Stimulated activated CD8-positive, alpha-beta memory T cell treated with anti-CD3 and anti-CD28 coated beads, Interleukin-7, amount 100 ng/mL, for 1 hour (primary cell): ENCODE results near the gene HSPD1.

ENCODE experiments used
- DNase-seq, 2 donors: peaks; one replicate each; pipeline ENCODE4 v3.0.0-alpha.2; 2020; ENCODE audit warnings: low read depth in 2 of 2

Gene HSPD1

GRCh38 chr2:197499594-197500502 lies at the start of gene HSPD1, which contains the start of gene HSPE1:
HSPD1 (minus strand) TSS chr2:197499840; CDS start chr2:197498848, 992 bp downstream.
HSPE1 (plus strand) TSS chr2:197500379; CDS start chr2:197500437, 58 bp downstream.
- peak; percentile 93 to 95 for DNase-seq

DNA sequence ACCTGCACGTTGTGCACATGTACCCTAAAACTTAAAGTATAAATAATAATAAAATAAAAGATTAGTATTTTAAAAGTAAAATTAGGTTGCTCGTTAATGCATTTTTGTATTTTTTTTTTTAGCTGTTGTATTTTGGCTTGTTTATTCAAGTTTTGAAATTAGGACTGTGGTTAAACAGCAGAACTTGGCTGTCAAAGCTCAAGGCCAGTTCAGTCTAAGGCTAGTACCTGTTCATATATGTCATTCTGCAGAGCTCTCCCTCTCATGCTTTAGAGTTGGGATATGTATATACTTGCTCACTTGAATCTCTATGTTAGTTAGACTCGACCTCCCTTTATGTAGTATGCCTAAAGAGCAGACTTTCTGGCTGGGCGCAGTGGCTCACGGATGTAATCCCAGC lies 48.9 kb upstream of the HSPD1 start:
- DNase-seq = no peak

- no peak for DNase-seq
Measured at GRCh38 chr2:197547163-197547900, 47.7 kb upstream of the HSPD1 start.

DNA sequence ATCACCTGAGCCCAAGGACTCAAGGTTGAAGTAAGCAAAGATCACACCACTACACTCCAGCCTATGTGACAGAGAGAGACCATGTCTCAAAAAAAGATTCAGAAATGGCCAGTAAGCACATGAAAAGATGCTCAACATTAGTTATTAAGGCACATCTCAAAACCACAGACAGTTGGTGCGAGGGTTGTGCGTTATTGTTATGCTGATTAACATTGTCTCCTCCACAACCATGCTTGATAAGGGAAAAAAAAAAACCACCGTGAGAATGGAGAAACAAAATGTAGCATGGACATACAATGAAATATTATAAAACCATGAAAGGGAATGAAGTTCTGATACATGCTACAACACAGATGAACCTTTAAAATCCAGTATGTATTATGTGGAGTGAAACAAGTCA lies 43.6 kb upstream of the HSPD1 start:
- no peak for DNase-seq

DNA sequence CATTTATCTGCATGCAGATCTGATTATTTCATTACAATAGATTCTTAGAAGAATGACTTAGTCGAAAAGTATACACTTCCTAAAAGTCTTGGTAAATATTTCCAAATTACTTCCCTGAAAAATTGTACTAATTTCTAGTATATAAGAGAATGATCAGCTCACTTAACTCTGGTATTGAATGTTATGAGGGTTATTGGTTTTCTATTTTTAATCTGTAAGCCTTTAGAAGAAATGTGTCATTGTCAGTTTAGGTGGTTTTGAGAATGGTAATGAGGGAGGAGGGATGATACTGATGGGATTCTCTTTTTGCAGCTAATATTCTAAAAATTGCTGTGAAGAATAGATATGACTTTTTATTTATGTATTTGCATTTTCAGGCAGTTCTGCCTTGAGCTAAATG lies 40.1 kb upstream of the HSPD1 start:
- no peak for DNase-seq

DNA sequence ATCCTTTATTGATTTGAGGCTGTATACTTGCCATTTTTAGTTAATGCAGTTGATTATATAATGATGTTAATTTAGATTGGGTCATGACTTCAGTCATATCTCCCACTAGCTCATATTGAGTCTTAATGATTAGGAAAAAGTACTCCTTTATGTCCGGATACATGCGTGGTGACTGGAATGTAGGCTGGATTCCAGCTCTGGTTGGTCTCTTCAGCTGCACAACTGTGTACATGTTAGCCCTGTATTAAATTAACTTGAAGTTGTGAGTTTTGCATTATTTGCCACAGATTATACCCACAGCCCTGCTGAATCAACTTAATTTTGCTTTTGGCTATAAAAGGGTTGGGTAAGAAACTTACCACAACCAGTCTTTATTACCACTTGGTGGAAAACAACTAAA lies 38.8 kb upstream of the HSPD1 start:
- no peak for DNase-seq

DNA sequence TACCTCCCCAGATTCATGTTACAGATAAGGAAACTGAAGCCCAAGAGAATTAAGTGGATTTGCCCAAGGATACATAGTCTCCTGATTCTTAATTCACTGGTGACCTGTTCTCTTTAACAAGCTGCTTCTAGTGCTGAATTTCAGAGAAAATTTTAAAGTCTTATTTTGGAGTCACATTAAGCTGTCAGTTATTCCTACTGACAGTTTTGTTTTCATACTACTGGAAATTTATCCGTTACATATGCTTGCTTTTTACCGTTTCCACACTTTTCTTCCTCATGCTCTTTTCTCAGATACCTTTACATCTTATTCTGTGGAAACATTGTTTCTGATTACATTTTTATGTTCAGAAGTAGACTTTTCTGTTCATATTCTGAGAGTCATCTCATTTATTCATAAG lies 17.5 kb upstream of the HSPD1 start:
- DNase-seq = no peak

DNA sequence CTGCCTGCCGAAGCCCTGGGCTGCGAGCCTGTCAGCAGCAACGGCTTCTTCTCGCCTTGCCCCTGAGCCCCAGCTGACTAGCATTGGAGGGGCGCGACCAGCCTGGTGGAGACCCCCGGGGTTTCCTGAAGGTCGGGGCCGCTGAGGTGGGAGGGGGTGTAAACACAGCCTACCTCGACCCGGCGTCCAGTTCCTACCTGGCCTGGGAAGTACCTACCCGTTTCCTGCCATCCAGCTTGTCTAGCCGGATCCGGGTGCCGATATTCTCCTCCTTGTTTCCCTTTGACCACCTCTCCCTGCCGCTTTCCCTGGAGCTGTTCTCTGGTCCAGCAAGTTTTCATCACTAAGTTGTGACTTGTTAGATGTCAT lies 16.7 kb upstream of the HSPD1 start:
- peak in 1 of 2 donors; percentile 2 for DNase-seq

DNA sequence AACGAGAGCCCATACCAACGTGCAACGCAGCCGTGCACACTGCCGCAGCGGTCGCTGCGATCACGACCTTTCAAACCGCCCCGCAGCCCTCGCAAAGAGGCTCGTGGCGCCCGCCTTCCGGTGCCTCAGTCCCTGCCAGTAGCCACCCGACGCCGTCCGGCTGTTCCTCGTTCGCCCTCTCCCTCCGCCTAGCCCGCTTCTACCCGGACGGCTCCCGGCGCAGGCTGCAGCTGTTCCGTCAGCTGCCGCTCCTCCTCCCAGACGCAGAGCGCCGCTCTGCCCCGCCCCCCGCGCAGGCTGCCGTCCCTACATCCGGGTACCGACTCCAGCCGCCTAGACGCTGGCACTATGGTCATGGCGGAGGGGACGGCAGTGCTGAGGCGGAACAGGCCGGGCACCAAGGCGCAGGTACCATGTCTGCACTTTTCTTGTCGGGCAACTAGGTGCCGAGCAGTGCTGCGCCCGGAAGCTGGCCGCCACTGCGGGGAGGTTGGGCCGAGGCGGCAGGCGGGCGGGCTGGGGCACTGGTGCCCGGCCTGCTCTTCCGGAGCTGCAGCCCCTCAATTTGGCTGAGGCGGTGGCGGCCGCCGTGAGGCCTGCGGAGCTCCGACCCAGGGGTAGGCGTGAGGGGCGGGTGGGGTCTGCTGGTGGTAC lies 16.2 kb upstream of the HSPD1 start, which contains the start of gene MOB4:
Gene MOB4 (plus strand): TSS at position 328 of the 654 bp plus-strand sequence. CDS start 21 bp downstream, at position 349.
- peak; percentile 85 to 89 for DNase-seq

GRCh38 chr2:197515315-197515738 lies 15.7 kb upstream of the HSPD1 start:
- DNase-seq = no peak

- DNase-seq = no peak
Measured at GRCh38 chr2:197514754-197515153, 15.1 kb upstream of the HSPD1 start.

- DNase-seq = no peak
Measured at GRCh38 chr2:197513915-197514314, 14.3 kb upstream of the HSPD1 start.

DNA sequence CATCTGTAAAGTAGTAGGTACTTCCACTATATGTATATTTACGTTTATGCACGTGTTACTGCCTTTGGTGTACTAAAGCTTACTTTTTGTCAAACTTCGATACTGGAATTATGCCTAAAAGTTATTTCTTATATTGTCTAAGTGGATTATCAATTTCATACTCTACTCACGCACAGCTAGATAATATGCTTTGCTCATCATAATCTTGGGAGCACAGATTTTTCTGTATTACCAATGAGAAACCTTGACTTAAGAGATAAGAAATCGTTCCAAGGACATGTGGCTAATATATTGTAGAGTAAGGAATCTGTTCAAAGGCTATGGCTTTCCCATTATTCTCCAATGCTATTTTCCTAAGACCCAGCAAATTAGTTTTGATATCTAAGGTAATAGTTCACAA lies 7.0 kb upstream of the HSPD1 start:
- DNase-seq = no peak

GRCh38 chr2:197504512-197504911 lies 4.9 kb upstream of the HSPD1 start:
- DNase-seq = no peak

DNA sequence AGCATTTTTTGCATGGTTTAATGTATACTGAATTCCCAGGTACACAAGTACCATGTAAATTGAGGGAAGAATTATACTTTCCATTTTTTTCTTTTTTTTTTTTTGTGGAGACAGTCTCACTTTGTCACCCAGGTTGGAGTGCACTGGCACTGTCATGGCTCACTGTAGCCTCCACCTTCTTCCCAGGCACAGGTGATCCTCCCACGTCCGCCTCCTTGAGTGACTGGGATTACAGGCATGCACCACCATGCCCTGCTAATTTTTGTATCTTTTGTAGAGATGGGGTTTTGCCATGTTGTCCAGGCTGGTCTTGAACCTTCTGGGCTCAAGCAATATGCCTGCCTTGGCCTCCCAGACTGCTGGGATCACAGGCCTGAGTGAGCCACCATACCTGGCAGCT lies 4.4 kb upstream of the HSPD1 start:
- no peak for DNase-seq

DNA sequence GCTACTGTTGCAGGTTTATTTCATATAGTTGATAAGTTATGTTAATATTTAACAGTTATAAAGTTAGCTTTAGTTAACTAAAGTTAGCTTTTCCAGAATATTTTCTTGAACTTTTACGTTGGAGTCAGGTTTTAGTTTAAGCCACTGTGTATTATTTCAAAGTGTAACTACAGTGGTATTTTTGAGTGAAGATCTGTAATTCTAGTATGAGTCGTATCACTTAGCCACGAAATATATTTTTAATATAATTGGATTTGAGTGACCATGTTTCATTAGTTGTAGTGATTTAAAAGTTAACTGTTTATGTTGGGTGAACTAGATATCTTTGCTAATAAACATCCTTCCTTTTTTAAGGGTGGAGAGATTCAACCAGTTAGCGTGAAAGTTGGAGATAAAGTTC lies 3.0 kb upstream of the HSPD1 start:
- DNase-seq = no peak

DNA sequence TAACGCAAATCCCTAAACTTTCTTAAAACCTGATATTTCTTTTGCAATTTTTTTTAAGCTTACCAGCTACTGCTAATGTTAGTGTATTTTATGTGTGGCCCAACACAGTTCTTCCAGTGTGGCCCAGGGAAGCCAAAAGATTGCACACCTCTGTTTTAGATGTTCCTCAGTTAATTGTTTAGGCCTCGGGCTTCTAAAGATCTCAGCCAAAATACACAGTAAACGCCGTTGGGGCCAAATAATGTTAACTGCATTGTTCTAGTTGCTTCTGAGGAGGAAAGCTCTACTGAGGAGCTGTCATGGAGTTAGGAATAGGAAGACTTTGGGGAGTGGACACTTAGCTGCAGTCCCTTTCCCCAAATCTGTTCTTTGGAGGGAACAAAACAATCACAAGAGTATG lies 2.6 kb upstream of the HSPD1 start:
- DNase-seq = no peak

DNA sequence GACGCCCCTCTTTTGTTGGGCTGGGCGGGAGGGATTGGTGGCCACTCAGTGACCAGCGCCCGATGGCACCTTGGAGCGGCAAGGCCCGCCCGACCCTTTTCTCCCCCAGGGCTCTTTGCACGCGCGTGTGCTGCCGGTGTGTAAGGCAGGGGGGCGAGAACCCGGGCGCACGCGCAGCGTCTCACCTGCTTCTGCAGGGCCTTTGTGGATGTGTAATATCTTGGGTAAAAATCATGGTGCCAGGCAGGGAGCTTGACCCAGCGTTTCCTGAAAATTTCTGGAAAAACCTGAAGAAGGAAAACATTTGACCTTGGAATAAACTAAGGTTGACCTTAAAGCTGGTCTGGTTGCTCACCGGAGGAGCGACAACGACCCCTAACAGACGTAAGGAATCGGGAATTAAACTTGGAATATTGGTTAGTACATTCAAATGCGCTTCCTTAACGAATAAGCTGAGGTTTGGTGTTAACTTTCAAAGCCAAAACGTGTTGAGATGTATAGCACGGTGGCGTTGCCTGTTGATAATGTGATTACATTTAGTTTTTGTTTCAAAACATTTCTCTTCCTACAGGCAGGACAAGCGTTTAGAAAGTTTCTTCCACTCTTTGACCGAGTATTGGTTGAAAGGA lies 977 bp upstream of the HSPD1 start:
- no peak for DNase-seq

DNA sequence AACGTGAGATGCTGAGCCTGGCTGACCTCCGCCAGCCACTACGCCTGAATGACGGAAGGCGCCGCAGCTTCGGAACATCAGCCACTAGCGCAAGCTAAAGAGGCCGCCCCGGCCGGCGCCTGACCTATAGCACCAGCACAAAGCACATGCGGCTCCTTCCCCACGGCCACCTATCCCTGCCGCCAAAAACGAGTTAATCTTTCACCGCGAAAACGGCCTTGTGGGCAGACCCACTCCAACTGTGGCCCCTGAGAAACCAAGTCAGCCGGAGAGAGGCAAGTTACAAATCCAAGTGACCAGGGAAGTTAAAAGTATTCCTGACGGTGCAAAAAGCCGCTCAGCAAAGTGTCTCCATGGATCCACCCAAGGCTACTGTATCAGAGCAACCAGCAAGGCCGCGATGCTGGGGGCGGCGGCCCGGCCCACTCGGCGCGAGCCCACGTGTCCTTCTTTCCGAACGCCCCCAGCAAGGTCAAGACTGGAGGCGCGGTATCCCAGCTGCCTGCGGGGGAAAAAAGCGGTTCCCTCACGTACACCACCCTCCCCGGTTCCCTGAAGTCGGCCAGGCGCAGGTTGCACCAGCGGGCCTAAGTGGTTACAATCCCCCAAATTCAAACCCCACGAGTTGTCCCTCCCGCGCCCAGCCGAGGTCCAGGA lies 575 bp downstream of the HSPD1 start:
- peak; percentile 15 to 16 for DNase-seq

- DNase-seq = no peak
Measured at GRCh38 chr2:197498235-197498936, 1.3 kb downstream of the HSPD1 start.

GRCh38 chr2:197497326-197497725 lies 2.3 kb downstream of the HSPD1 start:
- DNase-seq = no peak
